ENCODE data around the gene PLXNC1. TPM values are rescaled to one million over a fixed set of nuclear protein-coding genes. Genes with fewer than 3 reads are reported as not detected.

Gene PLXNC1
- total and polyA plus RNA-seq, 2 donors (not counting 1 experiment from before 2014, with no cell fraction given) = 15.1 to 86.9 TPM

- Histone ChIP-seq H3K4me2 (ENCODE audit: extremely low read depth, insufficient read depth, low read length) (no peak overlapping the region), H4K20me1 (ENCODE audit: control insufficient read depth, extremely low read depth, insufficient read depth, low read length) (no peaks in the 10 kb centered on the region), H3K27me3 (ENCODE audit: control insufficient read depth, insufficient read depth, low read length) (no peaks in the 10 kb centered on the region), H3K4me3 (replicated peaks in 1 of 4; ENCODE audit: control extremely low read depth in 1 of 4, insufficient read depth in 1 of 4, low read depth in 3 of 4, low read length in 4 of 4) (no peak overlapping the region), H3K27ac (ENCODE audit: insufficient read depth, low read length) (no peak overlapping the region), H3K79me2 (ENCODE audit: control insufficient read depth, insufficient read depth, low read length) (no peaks in the 10 kb centered on the region), H3K9me3 (ENCODE audit: control insufficient read depth, insufficient read depth, low read depth, low read length) (no peaks in the 10 kb centered on the region), H3K4me1 (ENCODE audit: control insufficient read depth, extremely low read depth, insufficient read depth, low read length) (peaks cover 3% of the 10 kb centered on the region), H3K9ac (ENCODE audit: insufficient read depth, low read length) (no peak overlapping the region), H3K36me3 (ENCODE audit: control insufficient read depth, insufficient read depth, low read length) (no peaks in the 10 kb centered on the region), H2AFZ (ENCODE audit: low read length) (no peak overlapping the region)
- no peak for DNase-seq (ENCODE audit: low read depth in 2 of 2)
- no peak for TF ChIP-seq CTCF (conservative IDR thresholded peaks at IDR 0.05 in 1 of 2, IDR thresholded peaks at IDR 0.05 in 1 of 2; ENCODE audit: low read depth in 1 of 2, low read length in 2 of 2)
Observed at GRCh38 chr12:94326234-94326633, 177.9 kb downstream of the PLXNC1 start.

GRCh38 chr12:94326727-94327126, 178.3 kb downstream of the PLXNC1 start:
- H3K36me3 ChIP-seq (ENCODE audit: control insufficient read depth, insufficient read depth, low read length) = no peaks in the 10 kb centered on the region
- no peaks in the 10 kb centered on the region for H4K20me1 ChIP-seq (ENCODE audit: control insufficient read depth, extremely low read depth, insufficient read depth, low read length)
- H3K79me2 ChIP-seq (ENCODE audit: control insufficient read depth, insufficient read depth, low read length) = no peaks in the 10 kb centered on the region
- H3K9me3 ChIP-seq (ENCODE audit: control insufficient read depth, insufficient read depth, low read depth, low read length) = no peaks in the 10 kb centered on the region
- no peaks in the 10 kb centered on the region for H3K27me3 ChIP-seq (ENCODE audit: control insufficient read depth, insufficient read depth, low read length)
- TF ChIP-seq CTCF (conservative IDR thresholded peaks at IDR 0.05 in 1 of 2, IDR thresholded peaks at IDR 0.05 in 1 of 2; ENCODE audit: low read depth in 1 of 2, low read length in 2 of 2) = no peak
- TF ChIP-seq EZH2 (IDR thresholded peaks at IDR 0.05; ENCODE audit: low read length, missing control alignments) = no peak
- H3K4me2 ChIP-seq (ENCODE audit: extremely low read depth, insufficient read depth, low read length) = no peak overlapping the region
- H3K9ac ChIP-seq (ENCODE audit: insufficient read depth, low read length) = no peak overlapping the region
- H3K4me3 ChIP-seq (replicated peaks in 1 of 4; ENCODE audit: control extremely low read depth in 1 of 4, insufficient read depth in 1 of 4, low read depth in 3 of 4, low read length in 4 of 4) = no peak overlapping the region
- H2AFZ ChIP-seq (ENCODE audit: low read length) = no peak overlapping the region
- H3K27ac ChIP-seq (ENCODE audit: insufficient read depth, low read length) = no peak overlapping the region
- DNase-seq (ENCODE audit: low read depth in 2 of 2) = peak; percentile 43 to 94
- peaks cover 3% of the 10 kb centered on the region for H3K4me1 ChIP-seq (ENCODE audit: control insufficient read depth, extremely low read depth, insufficient read depth, low read length)

- DNase-seq (ENCODE audit: low read depth in 2 of 2) = peak in 1 of 2 donors; percentile 8
Observed at GRCh38 chr12:94327809-94328208, 179.4 kb downstream of the PLXNC1 start.

More at GRCh38 chr12:94327809-94328208, 179.4 kb downstream of the PLXNC1 start:
- no peak overlapping the region for H3K4me2 ChIP-seq (ENCODE audit: extremely low read depth, insufficient read depth, low read length)
- H3K27me3 ChIP-seq (ENCODE audit: control insufficient read depth, insufficient read depth, low read length) = no peaks in the 10 kb centered on the region
- H4K20me1 ChIP-seq (ENCODE audit: control insufficient read depth, extremely low read depth, insufficient read depth, low read length) = no peaks in the 10 kb centered on the region
- TF ChIP-seq EZH2 (IDR thresholded peaks at IDR 0.05; ENCODE audit: low read length, missing control alignments) (no peak), CTCF (conservative IDR thresholded peaks at IDR 0.05 in 1 of 2, IDR thresholded peaks at IDR 0.05 in 1 of 2; ENCODE audit: low read depth in 1 of 2, low read length in 2 of 2) (no peak)
- no peak overlapping the region for H3K27ac ChIP-seq (ENCODE audit: insufficient read depth, low read length)
- H3K4me1 ChIP-seq (ENCODE audit: control insufficient read depth, extremely low read depth, insufficient read depth, low read length) = peaks cover 3% of the 10 kb centered on the region
- H3K36me3 ChIP-seq (ENCODE audit: control insufficient read depth, insufficient read depth, low read length) = no peaks in the 10 kb centered on the region
- H3K9ac ChIP-seq (ENCODE audit: insufficient read depth, low read length) = no peak overlapping the region
- H3K79me2 ChIP-seq (ENCODE audit: control insufficient read depth, insufficient read depth, low read length) = no peaks in the 10 kb centered on the region
- H3K9me3 ChIP-seq (ENCODE audit: control insufficient read depth, insufficient read depth, low read depth, low read length) = no peaks in the 10 kb centered on the region
- H3K4me3 ChIP-seq (replicated peaks in 1 of 4; ENCODE audit: control extremely low read depth in 1 of 4, insufficient read depth in 1 of 4, low read depth in 3 of 4, low read length in 4 of 4) = no peak overlapping the region
- no peak overlapping the region for H2AFZ ChIP-seq (ENCODE audit: low read length)

Data from fibroblast of lung (primary cell).